HG02938 (cell line): Measurements from ENCODE around the gene MED12L.

Source experiments
- ATAC-seq: cut with Tn5 transposase; IDR thresholded peaks from one replicate; pipeline ENCODE4 v1.9.1; 2021; ENCODE audit warnings: mild to moderate bottlenecking, moderate library complexity; ENCODE audit not compliant: unreplicated experiment

The MED12L gene

GRCh38 chr3:151133175-151133574 is 47.7 kb downstream of the MED12L start:
- ATAC-seq: no peak

GRCh38 chr3:151133917-151134450 is 48.5 kb downstream of the MED12L start:
- no peak for ATAC-seq

- ATAC-seq: no peak
Measured at GRCh38 chr3:151135541-151136337, 50.3 kb downstream of the MED12L start.

GRCh38 chr3:151142929-151143328 is 57.5 kb downstream of the MED12L start:
- ATAC-seq: no peak

- ATAC-seq: no peak
Measured at GRCh38 chr3:151144016-151144415, 58.6 kb downstream of the MED12L start.

GRCh38 chr3:151144760-151145159 is 59.3 kb downstream of the MED12L start:
- no peak for ATAC-seq

GRCh38 chr3:151145713-151146070 is 60.2 kb downstream of the MED12L start:
- ATAC-seq: no peak

GRCh38 chr3:151146071-151146730 is 60.7 kb downstream of the MED12L start:
- peak; percentile 87 for ATAC-seq

GRCh38 chr3:151146731-151147091 is 61.2 kb downstream of the MED12L start:
- ATAC-seq: no peak

- no peak for ATAC-seq
Measured at GRCh38 chr3:151147299-151147698, 61.8 kb downstream of the MED12L start.

- ATAC-seq: no peak
Measured at GRCh38 chr3:151152455-151153079, 67.1 kb downstream of the MED12L start.

GRCh38 chr3:151154566-151154965 is 69.1 kb downstream of the MED12L start:
- ATAC-seq: no peak

- no peak for ATAC-seq
Measured at GRCh38 chr3:151155409-151156128, 70.1 kb downstream of the MED12L start.

- peak; percentile 82 for ATAC-seq
Measured at GRCh38 chr3:151156618-151157216, 71.3 kb downstream of the MED12L start.

GRCh38 chr3:151159806-151160205 is 74.3 kb downstream of the MED12L start:
- no peak for ATAC-seq

- no peak for ATAC-seq
Measured at GRCh38 chr3:151165226-151165625, 79.8 kb downstream of the MED12L start.

- no peak for ATAC-seq
Measured at GRCh38 chr3:151166161-151166560, 80.7 kb downstream of the MED12L start.

- peak; percentile 45 for ATAC-seq
Measured at GRCh38 chr3:151168269-151169094, 83.0 kb downstream of the MED12L start.

GRCh38 chr3:151169262-151169947 is 83.9 kb downstream of the MED12L start:
- ATAC-seq: peak; percentile 61
